Measurements from ENCODE around the gene CA12.

- no peak for TF ChIP-seq CTCF (IDR thresholded peaks at IDR 0.05)
- TF ChIP-seq EP300 (IDR thresholded peaks at IDR 0.05) = no peak
Measured at GRCh38 chr15:63349156-63349555, 32.5 kb downstream of the CA12 start.

Measured in ovary (tissue), 3 donors.